Tibial artery (tissue), 4 donors: ENCODE measurements around the gene SHROOM3.

Experiments used
- DNase-seq, 2 donors: peaks; one replicate each; pipeline ENCODE4 v3.0.0-alpha.2; 2019
- H3K27ac ChIP-seq, 2 donors: fragments of 200-600 bp; sonication (generic) in 1 of 2; 1 replicate in 1 of 2; 2 replicates in 1 of 2; pipeline ENCODE4 v1.5.1; 2018 to 2019; ENCODE audit warnings: mild to moderate bottlenecking in 1 of 2
- H3K27me3 ChIP-seq, 2 donors: fragments of 200-600 bp; sonication (generic) in 1 of 2; one replicate each; pipeline versions ENCODE4 v1.5.1 to v1.6.0; 2016 to 2019
- H3K36me3 ChIP-seq, 3 donors: fragments of 200-600 bp; sonication (generic) in 2 of 3; one replicate each; pipeline ENCODE4 v1.5.1; 2016 to 2019; ENCODE audit warnings: mild to moderate bottlenecking in 2 of 3
- H3K4me1 ChIP-seq, 4 donors: fragments of 200-600 bp; sonication (generic) in 2 of 4; 1 replicate in 3 of 4; 2 replicates in 1 of 4; pipeline ENCODE4 v1.5.1; 2016 to 2019
- H3K4me3 ChIP-seq, 2 donors: fragments of 200-600 bp; sonication (generic) in 1 of 2; 1 replicate in 1 of 2; 2 replicates in 1 of 2; pipeline ENCODE4 v1.5.1; 2018 to 2019; ENCODE audit warnings: mild to moderate bottlenecking in 2 of 2
- H3K9me3 ChIP-seq, 3 donors: fragments of 200-600 bp; sonication (generic) in 1 of 3; one replicate each; pipeline ENCODE4 v1.5.1; 2016 to 2019
- CTCF ChIP-seq, 2 experiments: fragments of 200-600 bp in 1 of 2; fragments of 450-650 bp in 1 of 2; IDR thresholded peaks; one replicate each; pipeline ENCODE4 v1.5.1; 2017 to 2019; ENCODE audit warnings: antibody characterized with exemption in 2 of 2, mild to moderate bottlenecking in 1 of 2, moderate library complexity in 1 of 2
- intact Hi-C: fragments of 100-400 bp; cut with DNase I; formaldehyde crosslinking; loops from one replicate; pipeline ENCODE4 v1.15.0; 2023; ENCODE audit warnings: low total_unique reads

SHROOM3 gene

GRCh38 chr4:76641758-76642157, 206.7 kb downstream of the SHROOM3 start:
- TF ChIP-seq CTCF (IDR thresholded peaks at IDR 0.05), result no peak
- Histone ChIP-seq H3K4me3 (no peak overlapping the region), H3K27me3 (no peaks in the 10 kb centered on the region), H3K36me3 (no peaks in the 10 kb centered on the region), H3K9me3 (no peaks in the 10 kb centered on the region), H3K27ac (no peak overlapping the region), H3K4me1 (peaks cover 0 to 36% (median 12%) of the 10 kb centered on the region in 4 donors)
- no peak for DNase-seq
- intact Hi-C loops, result no loop called here

GRCh38 chr4:76644831-76645485, 209.9 kb downstream of the SHROOM3 start:
- H3K4me1 ChIP-seq, result peaks cover 0 to 6% (median 3%) of the 10 kb centered on the region in 4 donors
- intact Hi-C loops, result no loop called here
- no peaks in the 10 kb centered on the region for H3K9me3 ChIP-seq
- H3K27ac ChIP-seq, result no peak overlapping the region
- TF ChIP-seq CTCF (IDR thresholded peaks at IDR 0.05), result no peak
- no peaks in the 10 kb centered on the region for H3K36me3 ChIP-seq
- no peak overlapping the region for H3K4me3 ChIP-seq
- DNase-seq, result no peak
- H3K27me3 ChIP-seq, result no peaks in the 10 kb centered on the region

GRCh38 chr4:76649086-76649485, 214.1 kb downstream of the SHROOM3 start:
- no peak for DNase-seq
- intact Hi-C loops, result no loop called here
- TF ChIP-seq CTCF (IDR thresholded peaks at IDR 0.05), result no peak
- H3K9me3 ChIP-seq, result no peaks in the 10 kb centered on the region
- no peaks in the 10 kb centered on the region for H3K36me3 ChIP-seq
- H3K27ac ChIP-seq, result no peak overlapping the region
- no peak overlapping the region for H3K4me3 ChIP-seq
- H3K4me1 ChIP-seq, result peaks cover 0 to 3% (median under 1%) of the 10 kb centered on the region in 4 donors
- H3K27me3 ChIP-seq, result no peaks in the 10 kb centered on the region

GRCh38 chr4:76651616-76652015, 216.6 kb downstream of the SHROOM3 start:
- DNase-seq, result no peak
- H3K4me3 ChIP-seq, result no peak overlapping the region
- H3K9me3 ChIP-seq, result no peaks in the 10 kb centered on the region
- intact Hi-C loops, result no loop called here
- TF ChIP-seq CTCF (IDR thresholded peaks at IDR 0.05), result no peak
- H3K27me3 ChIP-seq, result no peaks in the 10 kb centered on the region
- H3K36me3 ChIP-seq, result no peaks in the 10 kb centered on the region
- peaks cover 0 to 27% (median 20%) of the 10 kb centered on the region in 4 donors for H3K4me1 ChIP-seq
- no peak overlapping the region for H3K27ac ChIP-seq

DNA sequence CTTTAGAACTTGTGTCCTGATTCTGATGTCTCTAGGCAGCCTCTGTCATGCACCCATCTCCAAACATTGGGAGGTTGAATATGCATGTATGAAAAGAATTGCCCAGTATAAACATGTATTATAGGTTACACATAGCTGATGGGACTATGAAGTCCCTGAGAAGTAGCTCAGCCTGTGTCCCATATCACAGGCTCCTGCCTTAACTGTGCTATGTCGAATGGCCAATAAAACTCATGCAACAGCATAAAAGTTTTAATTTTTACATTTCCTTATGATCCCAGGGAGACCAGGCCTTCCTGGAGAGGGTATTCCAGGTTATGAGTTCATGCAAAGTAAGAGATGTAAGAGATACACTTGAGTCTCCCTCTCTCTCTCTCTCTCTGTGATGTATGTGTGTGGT, 217.4 kb downstream of the SHROOM3 start:
- Histone ChIP-seq H3K36me3 (no peaks in the 10 kb centered on the region), H3K27me3 (no peaks in the 10 kb centered on the region), H3K4me1 (peaks cover 0 to 34% (median 26%) of the 10 kb centered on the region in 4 donors), H3K4me3 (no peak overlapping the region), H3K9me3 (no peaks in the 10 kb centered on the region), H3K27ac (no peak overlapping the region)
- TF ChIP-seq CTCF (IDR thresholded peaks at IDR 0.05), result no peak
- DNase-seq, result no peak
- intact Hi-C loops, result no loop called here
